HG03103 (cell line): Measurements from ENCODE around the gene PIK3AP1.

Experiments
- ATAC-seq: cut with Tn5 transposase; IDR thresholded peaks from one replicate; pipeline ENCODE4 v1.9.1; 2021; ENCODE audit warnings: low read depth; ENCODE audit not compliant: unreplicated experiment

PIK3AP1 gene

DNA sequence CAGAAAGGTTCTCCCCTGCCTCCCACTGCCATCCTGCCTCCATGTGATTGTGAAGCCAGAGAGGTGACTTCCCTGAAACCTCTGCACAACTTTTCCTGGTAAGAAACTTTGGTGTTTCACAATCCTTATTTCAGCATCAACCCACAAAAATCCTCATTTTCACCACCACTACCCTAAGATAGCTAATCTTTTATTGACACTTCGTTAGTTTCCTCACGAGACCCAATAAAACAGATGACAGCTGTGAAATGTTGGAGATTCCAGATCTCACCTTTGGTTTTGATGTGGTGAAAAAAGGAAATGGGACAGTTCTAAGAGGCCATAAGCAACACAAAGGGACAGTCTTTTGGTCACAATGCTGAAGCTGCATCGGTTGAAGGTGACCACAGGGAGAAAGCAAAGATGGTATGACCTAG is 73.6 kb downstream of the PIK3AP1 start:
- ATAC-seq = no peak

DNA sequence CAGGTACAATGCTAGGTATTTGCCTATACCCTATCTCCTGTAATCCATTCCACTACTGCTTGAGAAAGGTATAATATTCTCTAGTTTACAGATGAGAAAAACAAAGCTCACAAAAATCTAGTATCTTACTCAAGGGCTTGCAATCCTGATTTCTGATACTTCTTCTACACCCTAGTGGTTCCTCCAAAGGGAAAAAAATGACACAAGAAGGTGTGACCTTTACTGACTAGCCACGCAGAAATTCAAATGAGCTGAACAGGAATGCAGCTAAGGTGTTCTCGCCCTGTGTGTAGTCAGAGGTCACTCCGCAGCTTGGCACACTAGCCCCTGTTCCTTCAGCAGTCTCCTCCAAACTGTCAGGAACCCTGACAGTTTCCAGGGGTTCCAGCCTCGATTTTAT is 74.0 kb downstream of the PIK3AP1 start:
- ATAC-seq = no peak

GRCh38 chr10:96645191-96645721 is 75.1 kb downstream of the PIK3AP1 start:
- peak; percentile 41 for ATAC-seq

GRCh38 chr10:96643920-96644319 is 76.4 kb downstream of the PIK3AP1 start:
- no peak for ATAC-seq

DNA sequence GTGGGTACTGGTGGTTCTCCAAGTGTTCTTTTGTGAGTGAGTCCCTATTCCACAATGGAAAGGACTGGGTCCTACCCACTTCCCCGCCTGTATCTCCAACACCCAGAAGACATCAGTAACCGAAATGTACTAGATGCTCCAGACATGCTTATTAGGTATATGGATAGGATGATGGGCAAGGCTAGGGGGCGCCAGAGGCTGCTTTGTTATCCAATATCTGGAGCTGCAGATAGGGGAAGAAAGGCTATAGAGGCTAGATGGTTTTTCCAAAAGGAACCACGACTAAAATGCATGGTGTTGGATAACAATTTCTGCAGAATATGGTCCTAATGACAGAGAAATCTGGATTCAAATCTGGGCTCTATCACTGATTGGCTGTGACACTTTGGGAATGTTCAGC is 77.3 kb downstream of the PIK3AP1 start:
- ATAC-seq = no peak

DNA sequence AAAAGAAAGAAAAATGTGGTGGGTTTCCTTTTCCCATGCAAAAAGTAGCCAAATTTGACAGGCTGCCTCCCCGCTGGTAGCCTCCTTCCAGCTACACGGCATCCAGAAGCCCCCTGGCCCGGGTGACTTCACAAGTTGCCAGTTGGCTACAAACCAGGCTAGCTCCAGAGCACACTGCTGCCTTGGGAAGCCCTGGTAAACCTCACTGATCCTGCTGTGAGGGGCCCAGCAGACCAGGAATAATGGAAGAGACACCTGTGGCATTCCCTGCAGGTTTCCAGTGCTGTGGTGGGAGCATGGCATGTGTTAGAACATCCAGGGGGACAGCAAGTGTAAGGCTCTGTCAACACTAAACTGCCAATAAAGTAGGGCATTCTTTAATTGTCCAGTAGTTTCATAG is 77.8 kb downstream of the PIK3AP1 start:
- ATAC-seq = no peak

- no peak for ATAC-seq
Measured at GRCh38 chr10:96641396-96642295, 78.7 kb downstream of the PIK3AP1 start.

GRCh38 chr10:96639899-96640298 is 80.4 kb downstream of the PIK3AP1 start:
- no peak for ATAC-seq

DNA sequence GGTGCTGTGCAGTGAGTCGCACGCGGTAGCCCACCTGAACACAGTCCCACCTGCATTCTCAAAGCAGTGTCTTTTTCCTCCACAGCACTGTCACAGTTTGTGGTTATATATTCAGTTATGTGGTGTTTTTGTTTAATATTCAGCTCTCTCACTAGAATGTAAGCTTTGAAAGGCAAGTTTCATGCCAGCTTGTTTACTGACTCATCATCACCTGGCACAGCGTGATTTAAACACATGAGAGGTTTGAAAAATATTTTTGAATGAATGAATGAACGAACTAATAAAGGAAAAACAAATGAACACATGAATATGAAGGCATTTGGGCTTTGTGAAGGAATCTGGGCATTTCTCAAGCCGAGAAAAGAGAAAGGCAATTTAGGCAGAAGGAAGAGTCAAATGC is 81.6 kb downstream of the PIK3AP1 start:
- no peak for ATAC-seq

DNA sequence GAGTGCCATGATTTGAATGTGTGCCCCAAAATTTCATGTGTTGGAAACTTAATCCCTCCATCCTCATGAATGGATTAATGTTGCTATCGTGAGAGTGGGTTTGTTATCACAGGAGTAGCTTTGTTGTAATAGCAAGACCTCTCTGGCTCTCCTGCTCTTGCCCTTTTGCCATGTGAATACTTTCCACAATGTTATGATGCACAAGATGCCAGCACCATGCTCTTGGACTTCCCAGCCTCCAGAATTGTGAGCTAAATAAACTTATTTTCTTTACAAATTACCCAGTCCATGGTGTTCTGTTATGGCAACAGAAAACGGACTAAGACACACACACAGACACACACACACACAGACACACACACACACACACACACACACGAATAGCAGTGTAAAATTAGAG is 82.2 kb downstream of the PIK3AP1 start:
- ATAC-seq = no peak

DNA sequence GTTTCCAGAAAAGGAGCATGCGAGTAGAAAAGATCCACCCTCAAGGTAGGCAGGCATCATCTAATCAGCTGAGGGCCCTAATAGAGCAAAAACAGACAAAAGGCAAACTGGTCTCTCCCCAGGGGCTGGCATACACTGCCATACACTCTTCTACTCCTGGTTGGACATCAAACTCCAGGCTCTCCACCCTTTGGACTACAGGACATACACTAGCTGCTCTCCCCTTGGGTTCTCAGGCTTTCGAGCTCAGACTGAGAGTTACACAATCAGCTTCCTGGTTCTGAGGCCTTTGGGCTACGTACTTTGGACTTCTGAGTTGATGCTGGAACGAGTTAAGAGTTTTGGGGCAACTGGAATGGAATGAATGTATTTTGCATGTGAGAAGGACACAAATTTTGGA is 82.6 kb downstream of the PIK3AP1 start:
- no peak for ATAC-seq

GRCh38 chr10:96636551-96636950 is 83.8 kb downstream of the PIK3AP1 start:
- ATAC-seq = no peak

DNA sequence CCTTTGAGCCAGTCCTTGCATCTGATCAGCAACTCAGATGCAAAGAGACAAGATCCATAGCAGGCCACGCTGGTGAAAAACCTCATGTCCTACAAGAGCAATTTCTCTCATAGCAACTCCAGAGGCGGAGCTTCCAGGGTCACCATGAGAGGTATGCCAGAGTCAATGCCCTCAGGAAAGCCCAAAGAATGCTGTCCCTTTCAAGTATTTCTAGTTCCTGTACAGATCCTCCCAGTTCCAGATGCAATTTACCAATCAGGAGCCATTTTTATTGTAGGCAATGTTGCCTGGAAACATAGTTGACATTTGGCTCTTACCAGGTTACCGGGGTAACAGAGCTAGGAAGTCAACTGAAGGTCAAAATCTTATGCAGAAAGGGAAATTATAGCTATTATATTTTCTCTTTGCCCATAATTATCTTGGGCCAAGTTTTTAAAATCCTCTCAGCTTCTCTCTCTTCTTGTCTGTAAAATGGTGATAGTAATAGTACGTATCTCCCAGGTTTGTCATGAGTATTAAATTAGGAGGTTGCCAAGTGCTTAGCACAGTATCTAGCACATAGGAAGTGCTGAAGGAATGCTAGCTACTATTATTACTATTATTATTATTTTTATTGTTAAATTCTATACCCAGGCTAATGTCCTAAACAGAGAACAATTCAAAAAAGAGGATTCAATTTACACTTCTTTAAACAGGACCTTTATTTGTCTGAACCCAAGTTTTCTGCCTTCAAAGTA is 87.2 kb downstream of the PIK3AP1 start:
- no peak for ATAC-seq

DNA sequence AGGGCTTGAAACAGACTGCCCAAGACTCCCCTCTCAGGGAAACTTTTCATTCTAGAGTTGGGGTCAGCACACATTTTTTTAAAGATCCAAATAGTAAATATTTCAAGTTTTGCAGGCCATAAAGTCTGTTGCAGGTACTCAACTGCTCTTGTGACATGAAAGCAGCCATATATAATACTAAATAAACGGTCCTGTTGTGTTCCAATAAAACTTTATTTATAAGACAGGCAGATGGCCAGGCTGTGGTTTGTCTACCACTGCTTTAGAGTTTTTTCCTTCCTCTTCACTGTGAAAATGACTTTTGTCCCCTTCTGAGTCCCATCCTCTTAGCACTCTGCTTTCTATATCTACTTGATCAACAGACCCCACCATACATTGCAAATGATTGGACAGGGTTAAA is 93.0 kb downstream of the PIK3AP1 start:
- ATAC-seq = no peak

DNA sequence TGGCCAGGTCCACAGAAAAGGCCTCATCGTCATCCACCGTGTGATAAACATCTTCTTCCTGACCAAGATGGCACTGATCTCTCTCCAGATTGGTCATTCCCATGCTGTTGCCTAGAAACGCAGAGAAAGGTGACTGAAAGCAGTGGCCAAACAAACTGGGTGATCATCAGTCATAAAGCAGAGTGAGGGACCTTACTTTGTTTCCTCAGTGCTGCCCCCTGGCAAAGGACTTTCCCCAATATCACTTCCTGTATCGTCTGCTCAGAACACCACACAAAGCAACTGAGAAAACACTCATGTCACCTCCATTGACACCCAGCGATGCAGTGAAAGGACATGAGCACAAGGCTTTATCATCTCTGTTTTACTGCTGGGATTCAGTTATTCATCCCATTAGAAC is 93.5 kb downstream of the PIK3AP1 start:
- ATAC-seq = no peak

- no peak for ATAC-seq
Measured at GRCh38 chr10:96625173-96625572, 95.1 kb downstream of the PIK3AP1 start.

GRCh38 chr10:96622013-96622787 is 98.1 kb downstream of the PIK3AP1 start:
- no peak for ATAC-seq

DNA sequence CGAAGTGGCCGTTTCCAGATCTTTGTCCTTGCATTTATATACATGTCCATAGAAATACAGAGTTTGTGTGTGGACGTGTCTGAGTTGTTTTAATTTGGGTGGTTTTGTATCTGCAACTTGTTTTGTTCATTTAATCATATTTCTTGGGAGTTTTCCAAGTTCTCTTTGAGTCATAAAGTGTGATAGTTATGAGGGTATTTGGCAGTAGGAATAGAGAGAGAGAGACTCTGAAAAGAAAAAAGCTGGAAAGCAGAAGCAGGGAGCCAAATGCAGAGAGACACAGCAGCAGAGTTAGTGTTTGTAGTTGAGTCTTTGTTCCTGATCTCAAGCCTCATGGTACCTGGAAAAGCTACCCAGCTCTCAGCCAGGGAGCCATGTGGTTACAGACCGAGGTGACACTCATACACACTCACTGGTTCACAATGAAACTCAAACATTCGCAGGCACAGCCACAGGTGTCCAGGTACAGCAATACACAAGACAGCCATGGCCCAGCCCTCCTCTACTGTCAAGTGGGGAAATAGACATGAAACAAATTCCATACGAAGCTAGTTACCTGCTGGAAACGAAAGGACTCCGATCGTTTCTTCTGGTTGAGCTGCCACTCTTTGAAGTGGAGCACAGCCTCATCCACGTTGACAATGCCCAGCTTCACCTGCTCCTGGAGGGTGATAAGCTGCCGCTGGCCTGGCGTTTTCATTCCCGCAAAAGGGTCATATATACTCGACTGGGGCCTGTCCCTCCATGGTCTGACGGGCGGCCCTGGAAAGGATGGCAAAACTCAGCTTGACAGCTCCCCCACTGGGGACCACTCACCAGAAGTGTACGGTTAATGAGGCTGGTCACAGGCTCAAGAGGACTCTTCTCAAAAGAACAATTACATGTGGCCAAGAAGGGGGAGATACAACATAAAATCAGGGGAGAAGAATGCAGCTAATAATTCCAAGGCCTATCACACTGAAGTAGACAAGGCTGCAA is 100.2 kb downstream of the PIK3AP1 start:
- no peak for ATAC-seq

- no peak for ATAC-seq
Measured at GRCh38 chr10:96619120-96619519, 101.2 kb downstream of the PIK3AP1 start.

DNA sequence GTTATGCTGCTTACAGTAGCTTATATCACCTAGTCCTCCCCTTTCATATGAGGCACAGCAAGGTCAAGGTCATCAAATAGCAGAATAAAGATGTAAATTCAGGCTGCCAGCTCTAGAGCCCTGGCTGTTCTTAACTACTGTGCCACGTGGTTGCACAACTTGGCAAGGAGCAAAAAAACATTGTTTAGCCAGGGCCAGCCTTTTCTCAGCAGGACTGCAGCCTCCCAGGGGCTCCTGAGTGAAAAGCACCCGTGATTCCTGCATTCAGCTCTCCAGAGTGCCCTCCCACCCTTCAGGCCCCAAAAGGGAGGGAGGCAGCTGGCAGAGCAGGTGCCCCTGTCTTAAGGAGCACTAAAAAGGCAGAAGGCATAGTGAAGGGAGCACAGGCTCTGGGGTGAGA is 101.7 kb downstream of the PIK3AP1 start:
- no peak for ATAC-seq
